SK-N-SH treated with all-trans-retinoic acid at 6 μM for 48 hours (cell line): ENCODE measurements around the gene CISD3.

Experiments used
- ATAC-seq: fragments of 200-7000 bp; cut with Tn5 transposase; 3 replicates; pipeline ENCODE4 v1.9.1; 2020; ENCODE audit warnings: mild to moderate bottlenecking, moderate library complexity
- ARNTL ChIP-seq: fragments of 450-650 bp; formaldehyde crosslinking; IDR thresholded peaks from 2 replicates; pipeline ENCODE4 v1.5.0; 2020; ENCODE audit warnings: low read depth, mild to moderate bottlenecking, moderate library complexity, borderline replicate concordance
- BACH2 ChIP-seq: fragments of 250-450 bp; sonication (Bioruptor Pico); IDR thresholded peaks from 2 replicates; pipeline ENCODE4 v1.9.0; 2021; ENCODE audit warnings: mild to moderate bottlenecking, borderline replicate concordance
- CREB5 ChIP-seq: fragments of 250-450 bp; sonication (Bioruptor Pico); IDR thresholded peaks from 2 replicates; pipeline ENCODE4 v1.5.1; 2020; ENCODE audit warnings: low read depth, mild to moderate bottlenecking, moderate library complexity
- CSDC2 ChIP-seq: fragments of 250-450 bp; sonication (Bioruptor Pico); IDR thresholded peaks from 2 replicates; pipeline ENCODE4 v1.5.0; 2020; ENCODE audit warnings: mild to moderate bottlenecking, moderate library complexity
- CSRNP3 ChIP-seq: fragments of 250-450 bp; sonication (Bioruptor Pico); IDR thresholded peaks from 2 replicates; pipeline ENCODE4 v1.5.1; 2021; ENCODE audit warnings: mild to moderate bottlenecking, moderate library complexity
- GLIS3 ChIP-seq: fragments of 250-450 bp; sonication (Bioruptor Pico); IDR thresholded peaks from 2 replicates; pipeline ENCODE4 v1.5.0; 2020; ENCODE audit warnings: mild to moderate bottlenecking, moderate library complexity
- ISL1 ChIP-seq: fragments of 250-450 bp; sonication (Bioruptor Pico); IDR thresholded peaks from 2 replicates; pipeline ENCODE4 v2.1.2; 2022; ENCODE audit warnings: mild to moderate bottlenecking, moderate library complexity
- PATZ1 ChIP-seq: fragments of 250-450 bp; sonication (Bioruptor Pico); IDR thresholded peaks from 2 replicates; pipeline ENCODE4 v1.8.0; 2020; ENCODE audit warnings: mild to moderate bottlenecking, moderate library complexity, borderline replicate concordance
- PPARA ChIP-seq: fragments of 250-450 bp; sonication (Bioruptor Pico); IDR thresholded peaks from 2 replicates; pipeline ENCODE4 v1.5.0; 2020; ENCODE audit warnings: mild to moderate bottlenecking, borderline replicate concordance
- RARB ChIP-seq: fragments of 250-450 bp; sonication (Bioruptor Pico); IDR thresholded peaks from 2 replicates; pipeline ENCODE4 v1.8.0; 2021; ENCODE audit warnings: mild to moderate bottlenecking, moderate library complexity
- TCF4 ChIP-seq: fragments of 250-450 bp; sonication (Bioruptor Pico); IDR thresholded peaks from 2 replicates; pipeline ENCODE4 v1.8.0; 2021; ENCODE audit warnings: mild to moderate bottlenecking, moderate library complexity, borderline replicate concordance
- TOX ChIP-seq: fragments of 250-450 bp; sonication (Bioruptor Pico); IDR thresholded peaks from 2 replicates; pipeline ENCODE4 v1.8.0; 2021; ENCODE audit warnings: mild to moderate bottlenecking, moderate library complexity, borderline replicate concordance
- TSHZ2 ChIP-seq: fragments of 250-450 bp; sonication (Bioruptor Pico); IDR thresholded peaks from 2 replicates; pipeline ENCODE4 v1.5.0; 2020; ENCODE audit warnings: mild to moderate bottlenecking, moderate library complexity
- ZC3H10 ChIP-seq: fragments of 250-450 bp; sonication (Bioruptor Pico); IDR thresholded peaks from 2 replicates; pipeline ENCODE4 v1.5.1; 2021; ENCODE audit warnings: mild to moderate bottlenecking, moderate library complexity
- ZFP3 ChIP-seq: fragments of 250-450 bp; sonication (Bioruptor Pico); IDR thresholded peaks from 2 replicates; pipeline ENCODE4 v1.5.0; 2020; ENCODE audit warnings: mild to moderate bottlenecking, moderate library complexity
- ZFP30 ChIP-seq: fragments of 450-650 bp; formaldehyde crosslinking; IDR thresholded peaks from 2 replicates; pipeline ENCODE4 v1.5.0; 2022; ENCODE audit warnings: mild to moderate bottlenecking, moderate library complexity
- ZNF565 ChIP-seq: fragments of 450-650 bp; formaldehyde crosslinking; conservative IDR thresholded peaks from 2 replicates; pipeline ENCODE4 v1.5.0; 2020; ENCODE audit warnings: low read depth, mild to moderate bottlenecking, moderate library complexity
- ZNF70 ChIP-seq: fragments of 450-650 bp; formaldehyde crosslinking; IDR thresholded peaks from 2 replicates; pipeline ENCODE4 v1.5.0; 2020; ENCODE audit warnings: mild to moderate bottlenecking, moderate library complexity
- TF ChIP-seq, protein P1 (sequence below): fragments of 250-450 bp; sonication (Bioruptor Pico); IDR thresholded peaks from 2 replicates; pipeline ENCODE4 v1.8.0; 2021; ENCODE audit warnings: low read depth, mild to moderate bottlenecking, moderate library complexity, borderline replicate concordance

CISD3 gene

GRCh38 chr17:38741921-38742410, 11.8 kb downstream of the CISD3 start:
- TF ChIP-seq ZFP30 (CRISPR knock-in tag) (no peak), CSDC2 (CRISPR knock-in tag) (no peak), ZC3H10 (CRISPR knock-in tag) (no peak), PATZ1 (CRISPR knock-in tag) (no peak), BACH2 (CRISPR knock-in tag) (no peak), CSRNP3 (CRISPR knock-in tag) (no peak), RARB (CRISPR knock-in tag) (no peak), ISL1 (CRISPR knock-in tag) (no peak), ZNF70 (CRISPR knock-in tag) (no peak), ZFP3 (CRISPR knock-in tag) (no peak), ARNTL (CRISPR knock-in tag) (no peak), ZNF565 (CRISPR knock-in tag) (no peak), CREB5 (CRISPR knock-in tag) (no peak), PPARA (CRISPR knock-in tag) (no peak)
- peak; percentile 16 for ATAC-seq

DNA sequence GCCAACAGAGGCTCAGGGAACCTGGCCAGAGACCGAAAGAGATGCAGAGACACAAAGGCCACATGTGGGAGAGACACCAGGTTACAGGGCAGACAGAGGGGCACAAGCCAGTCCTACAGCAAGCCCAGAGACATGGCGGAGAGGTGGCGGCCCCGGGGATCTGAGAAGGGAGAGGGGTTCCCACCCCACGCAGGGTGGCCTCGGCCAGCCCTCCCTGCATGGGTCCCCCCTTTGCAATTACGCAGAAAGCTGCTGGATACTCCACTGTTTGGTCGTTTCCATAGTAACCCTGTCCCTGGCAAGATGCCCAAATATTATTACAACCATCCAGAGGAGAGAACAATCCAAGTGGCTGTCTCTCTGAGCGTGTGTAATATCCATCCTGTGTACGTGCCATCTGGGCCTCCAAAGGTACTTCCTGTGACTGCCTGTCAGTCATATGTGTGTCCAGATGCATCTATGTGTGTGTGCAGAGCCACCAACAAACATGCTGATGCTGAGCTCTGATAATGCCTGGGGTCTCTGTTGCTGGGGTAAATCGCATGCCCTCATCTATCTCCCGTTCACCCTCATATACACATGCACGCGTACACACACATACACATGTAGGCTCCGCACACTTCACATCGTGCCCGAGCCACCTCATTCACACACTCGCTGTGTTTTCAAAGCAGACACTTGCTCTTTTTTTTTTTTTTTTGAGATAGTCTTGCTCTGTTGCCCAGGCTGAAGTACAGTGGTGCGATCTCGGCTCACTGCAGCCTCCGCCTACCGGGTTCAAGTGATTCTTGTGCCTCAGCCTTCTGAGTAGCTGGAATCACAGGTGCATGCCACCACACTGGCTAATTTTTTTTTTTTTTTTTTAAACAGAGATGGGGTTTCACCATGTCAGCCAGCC, 12.5 kb downstream of the CISD3 start:
- peak; percentile 77 for ATAC-seq
- TF ChIP-seq RARB (CRISPR knock-in tag) (no peak), TSHZ2 (CRISPR knock-in tag) (peak; percentile 36; the same call in 1 of the 2 replicates), TOX (no peak), ZFP30 (CRISPR knock-in tag) (no peak), BACH2 (CRISPR knock-in tag) (no peak), PPARA (CRISPR knock-in tag) (no peak), TCF4 (CRISPR knock-in tag) (peak; percentile 67), CSRNP3 (CRISPR knock-in tag) (no peak), ZNF565 (CRISPR knock-in tag) (no peak), CREB5 (CRISPR knock-in tag) (no peak), GLIS3 (no peak), ISL1 (CRISPR knock-in tag) (no peak)
- TF ChIP-seq, protein P1, sequence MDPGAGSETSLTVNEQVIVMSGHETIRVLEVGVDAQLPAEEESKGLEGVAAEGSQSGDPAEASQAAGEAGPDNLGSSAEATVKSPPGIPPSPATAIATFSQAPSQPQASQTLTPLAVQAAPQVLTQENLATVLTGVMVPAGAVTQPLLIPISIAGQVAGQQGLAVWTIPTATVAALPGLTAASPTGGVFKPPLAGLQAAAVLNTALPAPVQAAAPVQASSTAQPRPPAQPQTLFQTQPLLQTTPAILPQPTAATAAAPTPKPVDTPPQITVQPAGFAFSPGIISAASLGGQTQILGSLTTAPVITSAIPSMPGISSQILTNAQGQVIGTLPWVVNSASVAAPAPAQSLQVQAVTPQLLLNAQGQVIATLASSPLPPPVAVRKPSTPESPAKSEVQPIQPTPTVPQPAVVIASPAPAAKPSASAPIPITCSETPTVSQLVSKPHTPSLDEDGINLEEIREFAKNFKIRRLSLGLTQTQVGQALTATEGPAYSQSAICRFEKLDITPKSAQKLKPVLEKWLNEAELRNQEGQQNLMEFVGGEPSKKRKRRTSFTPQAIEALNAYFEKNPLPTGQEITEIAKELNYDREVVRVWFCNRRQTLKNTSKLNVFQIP (CRISPR knock-in tag) = no peak
